Coronary artery (tissue), 2 donors: ENCODE results near the gene ATP8A1.
"Not testable (repeated sequence)": the region's sequence is repeated elsewhere in the genome, so short reads cannot be mapped to it uniquely, and the experiment has no call there.

ENCODE experiments used
- DNase-seq: peaks from one replicate; pipeline ENCODE4 v3.0.0-alpha.2; 2017; ENCODE audit warnings: low spot score
- H3K27ac ChIP-seq, 2 donors: fragments of 200-600 bp; sonication (generic); one replicate each; pipeline ENCODE4 v1.5.1; 2016 to 2019
- H3K4me3 ChIP-seq: fragments of 200-600 bp; sonication (generic); 2 replicates; pipeline ENCODE4 v1.5.1; 2016; ENCODE audit warnings: mild to moderate bottlenecking, moderate library complexity
- CTCF ChIP-seq: fragments of 200-600 bp; sonication (generic); IDR thresholded peaks from one replicate; pipeline ENCODE4 v1.5.1; 2019; ENCODE audit warnings: antibody characterized with exemption

ATP8A1 gene

GRCh38 chr4:42466273-42466844 is 190.5 kb downstream of the ATP8A1 start:
- DNase-seq, result no peak
- H3K27ac ChIP-seq, result no peak overlapping the region
- no peak overlapping the region for H3K4me3 ChIP-seq
- TF ChIP-seq CTCF, result no peak

GRCh38 chr4:42464550-42465094 is 192.3 kb downstream of the ATP8A1 start:
- no peak for DNase-seq
- TF ChIP-seq CTCF, result no peak
- Histone ChIP-seq H3K27ac (no peak overlapping the region), H3K4me3 (no peak overlapping the region)

- H3K4me3 ChIP-seq, DNase-seq, H3K27ac ChIP-seq: not testable (repeated sequence)
Observed at GRCh38 chr4:42461216-42461615, 195.7 kb downstream of the ATP8A1 start.

GRCh38 chr4:42460043-42460442 is 196.9 kb downstream of the ATP8A1 start:
- DNase-seq, result no peak
- Histone ChIP-seq H3K4me3 (no peak overlapping the region), H3K27ac (no peak overlapping the region)
- TF ChIP-seq CTCF, result no peak

GRCh38 chr4:42458657-42459056 is 198.2 kb downstream of the ATP8A1 start:
- TF ChIP-seq CTCF, result no peak
- no peak for DNase-seq
- H3K27ac ChIP-seq, result no peak overlapping the region

GRCh38 chr4:42454755-42455420 is 202.0 kb downstream of the ATP8A1 start:
- TF ChIP-seq CTCF, result no peak
- H3K27ac ChIP-seq, result no peak overlapping the region
- DNase-seq, result no peak
- H3K4me3 ChIP-seq, result no peak overlapping the region

More at GRCh38 chr4:42458657-42459056, 198.2 kb downstream of the ATP8A1 start:
- no peak overlapping the region for H3K4me3 ChIP-seq

GRCh38 chr4:42453612-42454011 is 203.3 kb downstream of the ATP8A1 start:
- no peak for DNase-seq
- TF ChIP-seq CTCF, result no peak
- no peak overlapping the region for H3K4me3 ChIP-seq
- H3K27ac ChIP-seq, result no peak overlapping the region
